ENCODE measurements around the gene TACR1. TPM values are rescaled to one million over a fixed set of nuclear protein-coding genes. Genes with fewer than 3 reads are reported as not detected.
"Not testable (repeated sequence)": the region's sequence is repeated elsewhere in the genome, so short reads cannot be mapped to it uniquely, and the experiment has no call there.

Gene TACR1, protein sequence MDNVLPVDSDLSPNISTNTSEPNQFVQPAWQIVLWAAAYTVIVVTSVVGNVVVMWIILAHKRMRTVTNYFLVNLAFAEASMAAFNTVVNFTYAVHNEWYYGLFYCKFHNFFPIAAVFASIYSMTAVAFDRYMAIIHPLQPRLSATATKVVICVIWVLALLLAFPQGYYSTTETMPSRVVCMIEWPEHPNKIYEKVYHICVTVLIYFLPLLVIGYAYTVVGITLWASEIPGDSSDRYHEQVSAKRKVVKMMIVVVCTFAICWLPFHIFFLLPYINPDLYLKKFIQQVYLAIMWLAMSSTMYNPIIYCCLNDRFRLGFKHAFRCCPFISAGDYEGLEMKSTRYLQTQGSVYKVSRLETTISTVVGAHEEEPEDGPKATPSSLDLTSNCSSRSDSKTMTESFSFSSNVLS
- polyA plus RNA-seq (ENCODE audit: insufficient read length), result 0.21 TPM

DNA sequence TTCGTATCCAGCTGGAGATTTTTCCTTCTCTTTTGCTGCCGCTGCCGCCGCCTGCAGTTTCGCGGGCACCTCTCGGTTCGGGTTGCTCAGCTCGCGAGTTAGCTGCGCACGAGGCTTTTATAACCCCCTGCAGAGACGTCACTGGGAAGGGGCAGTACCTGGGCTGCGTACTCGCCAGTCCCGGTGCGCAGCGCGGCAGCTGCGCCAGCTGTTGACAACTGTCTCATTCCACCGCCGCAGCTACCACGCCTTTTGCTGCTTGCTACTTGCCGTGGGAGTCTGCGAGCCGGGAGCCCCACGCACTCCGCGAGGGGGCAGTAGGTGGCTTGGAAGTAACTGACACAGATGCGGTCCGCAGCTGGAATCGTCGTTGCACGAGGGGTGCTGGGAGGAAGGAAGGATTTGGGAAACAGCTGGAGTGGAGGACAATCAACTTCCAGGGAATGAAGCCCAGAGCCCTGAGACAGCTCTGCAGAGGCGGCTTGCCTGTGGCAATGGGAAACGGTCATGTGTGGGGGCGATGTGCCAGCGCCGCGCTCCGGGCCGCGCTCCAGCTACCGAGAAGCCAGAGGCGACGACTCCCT, at the start of gene TACR1:
TACR1 (minus strand) TSS at position 93 of the 584 bp plus-strand sequence. CDS start 586 bp downstream, outside the sequence.
- peak; percentile 88 for DNase-seq

DNA sequence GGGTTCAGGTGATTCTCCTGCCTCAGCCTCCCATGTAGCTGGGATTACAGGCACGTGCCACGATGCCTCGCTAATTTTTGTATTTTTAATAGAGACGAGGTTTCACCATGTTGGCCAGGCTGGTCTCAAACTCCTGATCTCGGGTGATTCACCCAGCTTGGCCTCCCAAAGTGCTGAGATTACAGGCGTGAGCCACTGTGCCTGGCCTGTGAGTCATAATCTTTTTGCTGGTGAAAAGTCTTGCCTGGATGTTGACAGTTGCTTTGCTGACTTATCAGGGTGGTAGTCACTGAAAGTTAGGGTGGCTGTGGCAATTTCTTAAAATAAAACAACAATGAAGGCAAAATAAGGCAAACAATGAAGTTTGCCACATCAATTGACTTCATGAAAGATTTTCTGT, 49.3 kb upstream of the TACR1 start:
- DNase-seq, result not testable (repeated sequence)

DNA sequence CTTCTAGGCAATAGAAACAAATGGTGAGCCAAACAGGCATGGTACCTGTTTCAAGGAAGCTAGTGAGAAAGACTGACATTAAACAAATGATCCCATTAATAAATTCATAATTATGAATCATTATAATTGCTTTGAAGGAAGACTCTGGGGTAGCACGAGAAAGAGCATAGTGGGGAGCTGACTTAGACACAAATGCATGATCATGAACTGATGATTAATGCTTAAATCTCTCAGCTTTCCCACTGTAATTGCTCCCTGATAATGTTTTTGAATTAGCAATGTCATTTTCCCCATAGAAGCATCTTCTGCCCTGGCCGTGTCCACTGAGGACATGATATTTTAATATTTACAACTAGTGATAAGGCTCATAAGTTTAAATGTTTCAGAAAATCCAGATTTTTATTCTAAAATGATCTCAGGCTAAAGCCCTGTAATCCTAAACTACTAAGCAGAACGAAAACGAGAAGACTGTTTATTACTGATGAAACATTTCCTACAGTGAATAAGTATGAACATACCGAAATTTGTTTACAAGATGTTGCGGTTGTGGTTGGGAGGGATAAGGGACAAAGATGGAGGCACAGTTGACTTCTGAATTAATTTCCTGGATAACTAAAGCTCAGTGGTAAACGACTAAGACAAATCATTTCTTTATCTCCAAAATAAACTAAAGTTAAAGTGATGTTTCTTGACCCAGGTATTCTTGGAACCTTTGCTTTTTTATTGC, 47.3 kb upstream of the TACR1 start:
- DNase-seq, result no peak

DNA sequence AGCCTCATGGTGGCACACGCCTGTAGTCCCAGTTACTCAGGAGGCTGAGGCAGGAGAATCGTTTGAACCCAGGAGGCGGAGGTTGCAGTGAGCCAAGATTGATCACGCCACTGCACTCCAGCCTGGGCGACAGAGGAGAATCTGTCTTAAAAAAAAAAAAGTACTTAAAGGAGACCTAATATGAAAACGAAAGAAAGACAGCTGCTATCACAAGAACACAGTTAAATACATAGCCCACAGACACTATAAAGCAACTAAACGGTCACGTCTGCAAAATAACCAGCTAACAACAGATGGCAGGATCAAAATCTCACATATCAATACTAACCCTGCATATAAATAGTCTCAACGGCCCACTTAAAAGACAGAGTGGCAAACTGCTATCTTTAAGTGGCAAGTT, 43.9 kb upstream of the TACR1 start:
- DNase-seq, result no peak

DNA sequence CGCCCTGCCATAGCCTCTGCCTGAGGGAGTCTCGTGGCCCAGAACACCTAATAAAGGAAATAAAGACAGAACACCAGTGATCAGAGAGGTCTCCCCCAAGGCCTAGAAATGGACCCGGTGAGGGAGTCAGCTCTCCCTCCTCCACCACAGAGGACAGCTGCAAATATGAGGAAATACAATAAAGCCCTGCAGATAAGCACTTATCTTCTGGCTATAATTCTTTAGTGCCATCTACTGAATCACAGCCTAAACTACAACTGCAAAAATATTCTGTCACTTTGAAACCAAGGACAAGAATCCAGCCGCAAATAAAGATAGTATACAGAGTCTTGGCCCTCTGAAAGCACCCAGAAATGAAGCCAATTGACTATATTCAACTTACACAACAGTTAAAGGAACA, 42.4 kb upstream of the TACR1 start:
- DNase-seq, result no peak

DNA sequence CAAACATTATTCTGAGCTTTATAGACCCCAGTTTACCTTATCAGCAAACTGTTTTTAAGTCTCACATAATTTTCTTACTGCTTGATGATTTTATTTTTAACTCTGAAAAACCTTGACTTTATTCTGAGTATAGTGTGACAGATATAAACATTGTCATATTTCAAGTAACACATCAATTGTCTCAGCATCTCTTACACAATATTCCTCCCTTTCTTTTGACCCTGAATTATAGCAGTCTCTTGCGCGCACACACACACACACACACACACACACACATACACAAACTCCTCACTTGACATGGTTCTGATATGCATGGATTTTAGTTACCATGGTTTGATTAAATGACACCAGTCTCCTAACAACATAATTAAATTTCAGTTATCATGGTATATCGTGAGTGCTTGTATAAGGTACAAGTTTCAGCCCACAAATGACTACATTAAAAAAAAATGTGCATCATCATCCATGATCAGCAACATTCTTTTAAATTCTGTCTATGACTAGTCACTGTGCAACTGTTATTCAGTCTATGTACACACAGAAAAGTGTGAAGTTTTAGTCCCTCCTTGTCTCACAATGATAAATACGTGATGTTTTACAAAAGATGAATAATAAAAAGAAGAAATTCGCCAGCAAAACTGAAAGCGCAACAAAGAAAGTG, 39.5 kb upstream of the TACR1 start:
- DNase-seq, result no peak

DNA sequence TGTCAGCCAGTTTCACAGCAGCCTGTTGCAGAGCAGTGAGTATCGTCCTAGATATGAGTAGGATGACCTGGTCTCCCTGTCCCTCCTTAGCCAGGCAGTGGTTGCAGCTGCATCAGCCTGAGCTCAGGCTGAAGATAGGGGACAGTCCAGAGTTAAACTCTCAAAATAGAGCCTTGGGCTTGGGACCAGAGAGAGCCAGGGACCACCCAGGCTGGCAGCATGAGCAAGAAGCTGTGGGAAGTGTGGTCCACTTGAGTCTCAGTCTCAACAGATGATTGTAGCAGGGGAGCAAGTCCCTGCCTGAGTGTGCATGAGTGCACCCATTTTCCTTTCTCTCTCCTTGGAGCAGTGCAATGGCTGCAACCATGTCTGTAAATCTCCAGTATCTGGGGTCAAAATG, 38.0 kb upstream of the TACR1 start:
- no peak for DNase-seq

DNA sequence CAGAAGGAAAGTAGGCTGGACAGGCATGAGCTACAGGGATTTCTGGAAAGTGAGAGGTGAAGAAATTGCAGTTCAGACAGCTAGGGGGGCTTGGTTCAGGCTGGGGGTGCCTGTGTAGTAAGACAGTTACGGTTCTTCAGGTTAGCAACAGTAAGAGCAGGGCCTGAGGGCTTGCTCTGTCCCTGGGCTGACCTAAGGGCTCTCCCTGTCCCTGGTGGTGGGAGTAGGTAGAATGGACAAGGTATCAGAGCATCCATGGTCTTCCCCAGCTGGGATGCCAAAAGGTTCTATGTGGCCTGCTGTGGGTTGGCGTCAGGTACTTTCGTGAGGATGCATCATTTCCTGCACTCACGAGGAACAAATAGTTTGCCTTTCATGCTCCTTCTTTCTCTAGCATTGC, 34.6 kb upstream of the TACR1 start:
- DNase-seq, result no peak

DNA sequence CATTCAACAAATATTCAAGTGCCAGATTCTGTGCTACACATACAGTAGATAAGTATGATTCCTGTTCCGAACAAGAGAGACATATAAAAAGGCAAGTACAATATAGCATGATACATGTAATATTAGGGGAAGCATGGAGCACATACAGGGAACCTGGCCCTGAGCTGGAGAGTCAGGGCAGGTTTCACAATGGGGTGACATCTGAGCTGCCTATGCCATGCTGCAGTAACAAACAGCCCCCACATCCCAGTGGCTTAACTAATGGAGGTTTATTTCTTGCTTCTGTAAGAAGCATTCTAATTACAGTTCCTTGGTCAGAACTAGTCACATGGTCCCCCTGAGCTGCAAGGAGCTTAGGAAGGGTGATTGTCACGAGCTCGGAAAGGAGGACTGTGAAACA, 27.3 kb upstream of the TACR1 start:
- DNase-seq, result no peak

DNA sequence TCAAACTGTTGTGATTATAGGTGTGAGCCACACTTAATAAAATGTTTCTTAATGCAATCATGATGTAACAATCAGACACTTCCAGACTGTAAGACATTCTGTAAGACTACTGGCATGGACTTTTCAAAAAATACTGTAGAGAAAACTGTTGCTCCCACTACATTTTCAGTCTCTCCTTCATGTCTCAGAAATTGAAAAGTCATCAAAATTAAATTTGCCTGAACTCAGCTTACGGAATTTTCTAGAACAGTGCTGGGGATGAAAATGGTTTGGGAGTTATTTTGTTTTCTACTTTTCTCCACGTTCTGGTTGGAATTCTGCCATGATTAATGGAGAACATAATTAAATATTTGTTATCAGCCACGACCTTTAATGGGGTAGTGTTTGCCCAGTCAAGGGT, 26.8 kb upstream of the TACR1 start:
- no peak for DNase-seq

DNA sequence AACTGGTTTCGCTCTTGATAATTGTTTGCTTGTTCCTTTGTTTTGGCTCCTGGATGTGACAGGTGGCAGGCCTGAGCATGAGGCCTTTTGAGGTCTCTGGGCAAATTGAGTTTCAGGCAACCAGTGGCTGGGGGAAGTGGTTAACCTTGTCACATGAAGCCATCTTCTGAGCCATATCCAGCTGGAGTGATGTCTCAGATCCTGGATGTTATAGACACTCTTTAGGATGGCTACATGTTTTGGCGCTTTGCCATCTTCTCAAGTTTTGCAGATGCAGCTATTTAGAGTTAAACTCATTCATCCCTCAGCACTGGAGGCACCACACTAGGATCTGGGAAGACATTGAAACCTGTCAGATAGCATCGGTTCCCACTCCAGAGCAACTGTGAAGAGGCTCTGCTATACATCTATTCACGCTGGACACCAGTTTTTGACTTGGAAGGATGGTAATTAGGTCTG, 25.3 kb upstream of the TACR1 start:
- no peak for DNase-seq

DNA sequence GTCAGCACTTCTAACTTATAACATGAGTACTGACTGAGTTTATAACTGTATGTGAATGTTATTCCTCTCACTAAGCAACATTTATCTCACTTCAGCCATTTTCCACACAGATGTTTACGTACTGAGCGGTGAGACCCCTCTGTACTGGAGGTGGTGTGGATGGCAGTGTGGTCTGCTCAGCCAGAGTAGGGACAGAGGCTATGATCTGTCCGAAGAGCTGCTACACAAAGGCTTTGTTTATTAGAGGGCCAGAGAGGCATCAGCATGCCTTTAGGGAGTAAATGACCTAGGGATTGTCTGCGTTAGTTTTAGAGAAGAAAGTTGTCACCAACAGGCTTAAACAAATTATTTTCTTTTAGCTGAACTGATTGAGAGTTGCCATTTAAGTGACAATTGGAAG, 23.2 kb upstream of the TACR1 start:
- DNase-seq, result no peak

DNA sequence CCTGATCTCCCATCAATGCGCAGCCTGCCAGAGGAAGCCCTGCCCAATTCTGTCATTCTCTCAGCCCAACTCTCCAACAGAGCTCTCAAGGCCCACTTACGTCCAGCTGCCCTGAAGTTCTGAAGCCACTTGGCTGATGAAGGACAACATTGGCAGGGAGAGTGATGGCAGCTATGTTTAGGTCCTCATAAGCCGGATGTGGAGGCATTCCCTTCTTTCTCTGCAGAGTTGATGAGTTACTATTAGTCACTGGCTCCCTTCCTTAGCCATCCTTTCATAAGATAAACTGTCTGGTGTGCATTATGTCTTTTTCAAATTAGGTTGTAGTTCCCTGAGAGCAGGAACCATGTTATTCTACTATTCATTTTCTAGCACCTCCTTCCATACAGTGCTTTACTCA, 22.5 kb upstream of the TACR1 start:
- DNase-seq, result no peak

DNA sequence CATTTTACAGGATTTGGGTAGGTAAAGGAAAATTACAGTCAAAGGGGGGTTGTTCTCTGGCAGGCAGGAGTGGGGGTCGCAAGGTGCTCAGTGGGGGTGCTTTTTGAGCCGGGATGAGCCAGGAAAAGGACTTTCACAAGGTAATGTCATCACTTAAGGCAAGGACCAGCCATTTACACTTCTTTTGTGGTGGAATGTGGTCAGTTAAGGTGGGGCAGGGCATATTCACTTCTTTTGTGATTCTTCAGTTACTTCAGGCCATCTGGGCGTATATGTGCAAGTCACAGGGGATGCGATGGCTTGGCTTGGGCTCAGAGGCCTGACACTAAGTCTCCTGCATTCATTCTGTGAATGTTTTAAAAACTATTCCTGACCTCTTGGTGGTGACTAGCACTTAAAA, 19.9 kb upstream of the TACR1 start:
- not testable (repeated sequence) for DNase-seq

DNA sequence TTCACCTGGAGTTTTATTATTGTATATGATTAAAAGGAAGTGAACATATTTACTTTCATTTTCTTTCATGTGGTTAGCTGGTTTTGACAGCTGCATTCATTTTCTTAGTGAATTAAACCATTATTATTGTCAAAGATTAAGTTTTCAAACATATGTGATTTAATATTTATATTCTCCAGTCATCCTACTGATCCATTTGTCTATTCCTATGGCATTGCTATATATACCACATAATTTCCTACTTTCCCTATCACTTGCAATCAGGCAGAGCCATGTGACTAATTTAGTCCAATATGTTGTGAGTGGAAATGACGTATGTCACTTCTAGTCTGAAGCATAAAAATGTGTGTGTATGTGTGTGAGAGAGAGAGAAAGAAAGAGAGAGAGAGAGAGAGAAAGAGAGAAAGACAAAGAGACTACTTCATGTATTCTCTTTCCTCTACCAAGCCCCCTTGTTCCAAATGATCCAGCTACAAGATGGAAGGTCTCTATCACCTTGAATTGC, 12.0 kb upstream of the TACR1 start:
- no peak for DNase-seq

DNA sequence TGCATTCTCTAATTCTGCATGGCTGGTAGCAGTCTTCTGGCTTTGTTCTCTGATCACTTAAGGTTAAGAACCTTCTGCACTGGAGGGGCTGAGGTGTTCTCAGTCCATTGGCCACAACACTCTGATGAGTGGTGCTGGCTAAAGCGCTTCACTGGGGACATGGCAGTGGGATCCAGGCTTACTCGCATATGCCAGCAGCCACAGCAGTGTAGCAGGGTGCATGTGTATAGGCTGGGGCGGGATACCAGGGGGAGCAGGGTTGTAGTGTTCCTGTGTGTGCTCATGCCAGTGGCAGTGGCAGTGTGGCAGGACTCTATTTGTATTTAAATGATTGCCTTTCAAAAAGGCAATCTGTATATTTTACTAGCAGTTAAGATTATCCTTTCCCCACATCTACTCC, 11.1 kb upstream of the TACR1 start:
- DNase-seq, result no peak

DNA sequence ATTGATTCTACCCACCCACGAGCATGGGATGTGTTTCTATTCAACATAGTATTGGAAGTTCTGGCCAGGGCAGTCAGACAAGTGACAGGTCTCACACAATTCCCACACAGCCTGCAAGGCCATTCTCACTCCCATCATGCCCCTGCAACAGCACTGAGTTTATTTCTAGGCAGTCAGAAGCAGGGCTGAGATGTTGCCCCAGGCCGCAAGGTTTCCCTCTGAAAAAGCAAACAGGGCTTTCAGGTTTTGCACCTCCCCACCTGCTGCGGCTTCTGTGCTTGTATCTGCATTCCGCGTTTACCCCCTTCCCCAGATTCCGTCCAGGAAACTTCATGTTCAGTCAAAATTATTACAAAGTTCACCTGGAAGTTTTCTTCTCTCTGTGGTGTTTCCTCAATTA, 9.4 kb upstream of the TACR1 start:
- DNase-seq, result no peak

DNA sequence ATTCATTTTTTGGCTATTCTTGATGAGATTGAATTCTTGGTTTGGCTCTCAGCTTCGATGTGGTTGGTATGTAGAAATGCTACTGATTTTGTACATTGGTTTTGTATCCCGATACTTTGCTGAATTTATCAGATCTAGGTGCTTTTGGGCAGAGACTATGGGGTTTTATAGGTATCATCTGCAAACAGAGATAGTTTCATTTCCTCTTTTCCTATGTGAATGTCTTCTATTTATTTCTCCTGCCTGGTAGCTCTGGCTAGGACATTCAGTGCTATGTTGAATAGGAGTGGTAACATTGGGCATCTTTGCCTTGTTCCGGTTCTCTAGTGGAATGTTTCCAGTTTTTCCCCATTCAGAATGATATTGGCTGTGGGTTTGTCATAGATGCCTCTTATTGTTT, 5.5 kb upstream of the TACR1 start:
- no peak for DNase-seq

DNA sequence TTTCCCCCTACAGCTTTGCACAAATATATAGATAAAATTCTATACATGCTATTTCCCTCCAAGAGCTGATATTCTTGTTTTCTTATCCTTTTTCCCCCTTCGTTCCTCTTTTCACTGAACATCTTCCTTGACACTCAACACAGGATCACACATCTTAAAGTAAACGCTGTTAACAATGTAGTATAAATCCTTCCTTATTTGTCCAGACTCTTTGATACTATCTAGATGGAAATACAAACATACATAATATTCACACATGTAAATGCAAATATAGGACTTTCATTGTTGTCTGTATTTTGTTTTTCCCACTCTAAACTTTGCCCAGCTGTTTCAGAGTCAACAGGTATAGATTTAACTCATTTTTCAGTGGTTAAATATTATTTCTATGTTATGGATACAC, 3.0 kb upstream of the TACR1 start:
- DNase-seq, result no peak

DNA sequence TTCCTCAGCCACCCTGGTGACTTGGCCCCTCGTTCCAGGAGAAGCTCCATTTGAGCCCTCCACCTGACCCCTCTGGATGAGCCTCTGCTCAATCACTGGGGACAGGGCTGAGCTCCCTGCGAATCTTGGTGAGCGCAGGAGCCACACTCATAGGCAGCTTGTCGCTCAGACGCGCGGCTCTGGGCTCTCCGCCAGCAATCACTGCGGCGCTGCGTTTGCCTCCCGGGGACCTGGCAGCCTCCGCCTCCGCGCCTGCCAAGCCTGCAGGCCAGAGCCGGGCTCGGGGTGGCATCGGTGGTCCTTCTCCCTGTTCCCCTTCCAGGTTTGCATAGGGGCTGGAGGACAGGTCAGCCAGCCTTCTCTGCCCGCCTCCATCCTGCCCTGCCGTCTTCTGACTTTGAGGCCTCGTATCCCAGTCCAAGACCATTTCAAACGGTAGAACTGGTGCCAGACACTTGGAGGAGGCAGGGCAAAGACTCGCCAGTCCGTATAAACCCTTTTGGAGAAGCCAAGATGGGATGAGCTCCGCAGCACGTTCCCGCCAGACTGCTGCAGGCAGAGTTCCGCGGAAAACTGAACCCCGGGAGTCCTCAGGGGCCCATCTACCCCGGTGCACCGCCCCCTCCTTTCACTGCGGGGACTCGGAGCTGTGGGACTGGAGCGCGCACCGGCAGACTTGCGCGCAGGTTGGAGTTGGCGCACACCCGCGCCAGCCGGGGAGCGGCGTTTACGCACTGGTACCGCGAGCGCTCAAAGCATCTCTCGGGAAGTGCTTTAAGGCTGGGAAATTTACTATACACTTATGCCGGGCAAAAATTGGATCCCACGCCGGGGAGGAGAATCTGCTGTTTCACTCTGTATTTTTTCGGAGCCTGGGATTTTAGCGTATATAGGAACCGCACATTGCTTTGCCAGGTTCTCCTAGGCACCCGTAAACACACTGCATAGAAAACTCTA, 1.1 kb upstream of the TACR1 start:
- peak; percentile 42 for DNase-seq

DNA sequence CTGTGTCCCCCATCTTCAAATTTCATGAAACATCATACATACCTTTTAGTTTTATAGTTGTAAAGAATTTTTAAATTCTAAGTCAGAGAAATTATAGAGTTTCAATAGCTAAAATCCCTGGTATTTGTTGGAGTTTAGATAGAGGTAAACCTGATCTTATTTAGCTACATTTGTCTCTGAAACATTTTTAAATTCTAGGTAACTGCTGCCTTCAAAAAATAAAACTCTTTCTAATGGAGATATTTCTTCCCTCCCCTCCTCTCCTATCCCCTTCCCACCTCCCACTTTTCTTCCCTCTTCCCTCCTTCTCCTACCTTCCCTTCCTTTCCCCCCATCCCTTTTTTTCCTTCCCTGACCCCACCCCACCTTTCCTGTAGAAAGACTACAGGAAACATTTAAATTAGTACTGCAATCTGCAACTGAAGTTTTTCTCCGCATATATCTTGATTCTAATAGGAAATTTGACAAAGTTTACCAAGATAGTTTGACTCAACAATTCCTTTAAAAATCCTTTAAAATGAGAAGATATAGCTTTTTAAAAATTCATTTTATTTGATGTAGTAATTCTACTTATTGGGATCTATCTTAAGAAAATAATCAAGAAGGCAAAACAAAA, 4.1 kb downstream of the TACR1 start:
- DNase-seq, result no peak

All from hindlimb muscle (tissue), 1 donor.